ENCODE measurements around the gene ATF4. TPM values are rescaled to one million over a fixed set of nuclear protein-coding genes. Genes with fewer than 3 reads are reported as not detected.

The ATF4 gene
- total RNA-seq, 4 donors from 2014 or later = 222 to 550 (median 280) TPM

DNA sequence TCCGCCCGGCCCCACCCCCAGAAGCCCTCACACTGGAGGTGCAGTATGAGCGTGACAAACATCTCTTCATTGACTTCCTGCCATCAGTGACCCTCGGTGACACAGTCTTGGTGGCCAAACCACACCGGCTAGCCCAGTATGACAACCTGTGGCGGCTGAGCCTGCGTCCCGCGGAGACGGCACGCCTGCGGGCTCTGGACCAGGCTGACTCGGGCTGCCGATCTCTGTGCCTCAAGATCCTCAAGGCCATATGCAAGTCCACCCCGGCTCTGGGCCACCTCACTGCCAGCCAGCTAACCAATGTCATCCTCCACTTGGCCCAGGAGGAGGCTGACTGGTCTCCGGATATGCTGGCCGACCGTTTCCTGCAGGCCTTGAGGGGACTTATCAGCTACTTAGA lies 6.6 kb upstream of the ATF4 start:
- no peaks in the 10 kb centered on the region for H3K9me3 ChIP-seq
- no peak overlapping the region for H3K27ac ChIP-seq
- TF ChIP-seq, protein P1, sequence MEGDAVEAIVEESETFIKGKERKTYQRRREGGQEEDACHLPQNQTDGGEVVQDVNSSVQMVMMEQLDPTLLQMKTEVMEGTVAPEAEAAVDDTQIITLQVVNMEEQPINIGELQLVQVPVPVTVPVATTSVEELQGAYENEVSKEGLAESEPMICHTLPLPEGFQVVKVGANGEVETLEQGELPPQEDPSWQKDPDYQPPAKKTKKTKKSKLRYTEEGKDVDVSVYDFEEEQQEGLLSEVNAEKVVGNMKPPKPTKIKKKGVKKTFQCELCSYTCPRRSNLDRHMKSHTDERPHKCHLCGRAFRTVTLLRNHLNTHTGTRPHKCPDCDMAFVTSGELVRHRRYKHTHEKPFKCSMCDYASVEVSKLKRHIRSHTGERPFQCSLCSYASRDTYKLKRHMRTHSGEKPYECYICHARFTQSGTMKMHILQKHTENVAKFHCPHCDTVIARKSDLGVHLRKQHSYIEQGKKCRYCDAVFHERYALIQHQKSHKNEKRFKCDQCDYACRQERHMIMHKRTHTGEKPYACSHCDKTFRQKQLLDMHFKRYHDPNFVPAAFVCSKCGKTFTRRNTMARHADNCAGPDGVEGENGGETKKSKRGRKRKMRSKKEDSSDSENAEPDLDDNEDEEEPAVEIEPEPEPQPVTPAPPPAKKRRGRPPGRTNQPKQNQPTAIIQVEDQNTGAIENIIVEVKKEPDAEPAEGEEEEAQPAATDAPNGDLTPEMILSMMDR (IDR thresholded peaks at IDR 0.05) = no peak
- no peak for TF ChIP-seq POLR2A (IDR thresholded peaks at IDR 0.05)
- no peak for DNase-seq
- peaks cover 0 to 84% (median 0%) of the 10 kb centered on the region in 3 donors for H3K36me3 ChIP-seq
- peaks cover 0 to 6% (median 2%) of the 10 kb centered on the region in 4 donors for H3K4me1 ChIP-seq
- no peaks in the 10 kb centered on the region for H3K27me3 ChIP-seq
- H3K4me3 ChIP-seq = no peak overlapping the region

DNA sequence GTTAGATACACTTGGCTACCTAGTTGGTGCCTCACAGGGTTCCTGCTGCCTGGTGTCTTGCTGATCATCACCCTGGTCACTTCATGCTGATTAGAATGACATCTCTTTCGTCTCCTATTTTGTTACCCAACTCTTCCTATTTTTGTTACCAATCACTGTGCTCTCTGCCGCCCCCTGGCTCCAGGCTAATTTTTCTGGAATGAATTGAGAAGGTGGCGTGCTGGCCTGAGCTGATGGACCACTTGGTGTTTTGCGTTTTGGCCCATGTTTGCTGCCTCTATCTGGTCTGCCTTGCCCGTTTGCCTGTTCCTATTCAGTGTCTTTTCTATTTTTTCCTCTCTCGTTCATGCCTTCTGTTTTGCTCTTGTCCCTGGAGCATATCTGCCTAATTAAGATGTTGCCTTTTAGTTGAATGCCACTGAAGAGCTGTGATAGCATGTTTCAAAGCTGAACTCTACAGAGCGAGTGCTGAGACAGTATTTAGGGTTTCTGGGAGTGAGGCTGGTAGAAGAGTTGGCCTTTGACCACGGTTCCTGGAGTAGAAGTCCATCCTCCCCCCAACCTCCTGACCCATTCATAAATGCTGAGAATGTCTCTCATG lies 5.9 kb upstream of the ATF4 start:
- H3K4me3 ChIP-seq = no peak overlapping the region
- peak; percentile 66 to 84 (median 73) for DNase-seq
- TF ChIP-seq, protein P1 (IDR thresholded peaks at IDR 0.05) = peak; percentile 58 to 66 (median 62)
- no peak for TF ChIP-seq POLR2A (IDR thresholded peaks at IDR 0.05)

DNA sequence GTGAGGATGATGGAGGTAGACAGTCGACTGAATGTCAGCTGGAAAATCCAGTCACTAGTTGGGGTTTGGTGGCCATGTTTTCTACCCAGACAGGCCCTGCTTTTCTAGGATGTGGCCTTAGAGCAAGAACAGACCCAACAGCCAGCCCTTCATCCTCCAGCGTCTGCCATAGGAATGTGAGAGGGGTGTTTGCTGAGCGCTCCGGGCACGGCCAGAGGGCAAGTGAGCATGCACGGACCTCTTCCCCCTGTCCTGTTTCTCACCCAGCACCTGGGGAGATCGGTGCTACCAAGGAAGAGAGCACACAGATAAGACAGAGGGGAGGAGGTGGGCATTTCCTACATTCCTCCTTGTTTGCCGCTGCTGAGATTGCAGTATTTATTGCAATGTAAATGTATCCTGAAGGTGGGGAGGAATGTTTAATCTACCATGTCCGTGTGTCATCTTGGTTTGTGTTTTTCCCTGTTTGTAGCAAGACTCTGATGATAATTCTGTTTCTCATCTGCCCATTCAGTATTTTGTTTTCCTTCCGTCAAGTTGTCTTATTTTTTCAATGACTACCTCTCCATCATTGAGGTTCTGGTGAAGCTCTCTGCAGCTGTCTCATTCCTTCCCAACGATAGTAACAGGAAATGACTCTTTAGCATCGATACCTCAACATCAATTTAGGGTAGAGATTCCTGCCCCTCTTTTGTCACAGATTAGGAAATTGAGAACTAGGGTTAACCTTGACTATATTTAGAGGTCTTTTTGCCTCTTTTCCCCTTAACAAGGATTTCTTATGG lies 4.9 kb upstream of the ATF4 start:
- H3K36me3 ChIP-seq = peaks cover 0 to 68% (median 0%) of the 10 kb centered on the region in 3 donors
- H3K27me3 ChIP-seq = no peaks in the 10 kb centered on the region
- DNase-seq = no peak
- no peak overlapping the region for H3K4me3 ChIP-seq
- peaks cover 0 to 12% (median 2%) of the 10 kb centered on the region in 4 donors for H3K4me1 ChIP-seq
- H3K27ac ChIP-seq = no peak overlapping the region
- no peaks in the 10 kb centered on the region for H3K9me3 ChIP-seq
- TF ChIP-seq, protein P1 (IDR thresholded peaks at IDR 0.05) = no peak
- no peak for TF ChIP-seq POLR2A (IDR thresholded peaks at IDR 0.05)

More for the DNA sequence above, 5.9 kb upstream of the ATF4 start:
- H3K4me1 ChIP-seq = peaks cover 0 to 12% (median 2%) of the 10 kb centered on the region in 4 donors
- peaks cover 0 to 77% (median 0%) of the 10 kb centered on the region in 3 donors for H3K36me3 ChIP-seq
- H3K9me3 ChIP-seq = no peaks in the 10 kb centered on the region
- no peak overlapping the region for H3K27ac ChIP-seq
- no peaks in the 10 kb centered on the region for H3K27me3 ChIP-seq

DNA sequence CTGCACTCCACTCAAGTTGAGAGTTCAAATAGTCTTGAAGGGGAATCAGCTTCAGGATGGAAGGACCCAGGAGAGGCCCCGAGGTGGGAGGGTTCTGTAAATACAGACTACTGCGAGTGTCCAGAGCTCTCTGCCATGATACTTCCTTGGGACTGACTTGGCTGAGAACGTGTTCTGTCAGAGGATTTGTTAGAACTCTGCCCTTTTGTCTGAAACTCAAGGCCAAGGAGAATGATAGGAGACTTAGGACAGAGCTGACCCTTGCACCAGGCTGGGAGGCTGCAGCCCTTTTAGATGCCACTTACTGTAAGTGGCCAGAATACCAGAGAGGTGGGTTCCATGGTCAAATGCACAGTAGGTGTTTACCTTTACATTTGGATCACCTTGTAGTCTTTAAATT lies 2.9 kb upstream of the ATF4 start:
- Histone ChIP-seq H3K27ac (no peak overlapping the region), H3K4me3 (no peak overlapping the region), H3K27me3 (no peaks in the 10 kb centered on the region), H3K4me1 (peaks cover 0 to 24% (median 10%) of the 10 kb centered on the region in 4 donors), H3K36me3 (peaks cover 0 to 65% (median 0%) of the 10 kb centered on the region in 3 donors), H3K9me3 (no peaks in the 10 kb centered on the region)
- DNase-seq = no peak
- TF ChIP-seq, protein P1 (IDR thresholded peaks at IDR 0.05) = no peak
- no peak for TF ChIP-seq POLR2A (IDR thresholded peaks at IDR 0.05)

DNA sequence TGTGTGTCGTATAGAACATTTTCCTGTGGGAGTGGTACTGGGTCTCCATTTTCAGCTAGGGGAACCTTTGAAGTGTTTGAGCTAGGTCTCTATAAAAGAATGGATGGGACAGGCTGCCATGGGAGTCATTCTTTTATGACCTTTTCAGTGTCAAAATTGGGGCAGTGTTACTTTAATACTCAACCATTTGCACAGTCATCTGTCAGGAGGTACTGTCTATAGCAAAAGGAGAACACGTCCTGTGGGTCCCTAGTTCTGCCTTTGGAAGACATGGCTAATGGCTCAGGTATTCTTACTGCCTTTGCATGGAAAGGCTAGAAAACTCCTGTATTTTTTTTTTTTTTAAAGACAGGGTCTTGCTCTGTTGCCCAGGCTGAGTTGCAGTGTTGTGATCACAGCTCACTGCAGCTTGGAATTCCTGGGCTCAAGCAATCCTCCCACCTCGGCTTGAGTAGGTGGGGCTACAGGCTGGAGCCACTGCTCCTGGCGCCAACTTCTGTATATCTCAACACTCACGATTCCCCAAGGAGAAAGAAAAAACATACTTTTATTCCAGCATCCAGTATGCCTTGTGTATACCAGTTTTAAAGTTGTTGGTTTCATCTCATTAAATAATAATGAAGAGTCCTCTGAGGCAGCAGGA lies 2.1 kb upstream of the ATF4 start:
- Histone ChIP-seq H3K27ac (peak overlapping the region in 1 of 4 donors; percentile 98), H3K4me3 (no peak overlapping the region), H3K4me1 (peaks cover 0 to 32% (median 18%) of the 10 kb centered on the region in 4 donors), H3K36me3 (peaks cover 0 to 65% (median 0%) of the 10 kb centered on the region in 3 donors), H3K27me3 (no peaks in the 10 kb centered on the region), H3K9me3 (no peaks in the 10 kb centered on the region)
- TF ChIP-seq POLR2A (IDR thresholded peaks at IDR 0.05) = no peak
- TF ChIP-seq, protein P1 (IDR thresholded peaks at IDR 0.05) = no peak
- DNase-seq = no peak
